ENCODE results near the gene RSBN1L. TPM values are rescaled to one million over a fixed set of nuclear protein-coding genes. Genes with fewer than 3 reads are reported as not detected.

RSBN1L gene
- total and polyA plus RNA-seq, 2 donors (not counting 3 experiments of a cell fraction or from before 2014, with no cell fraction given) = 3.0 to 13.1 TPM

DNA sequence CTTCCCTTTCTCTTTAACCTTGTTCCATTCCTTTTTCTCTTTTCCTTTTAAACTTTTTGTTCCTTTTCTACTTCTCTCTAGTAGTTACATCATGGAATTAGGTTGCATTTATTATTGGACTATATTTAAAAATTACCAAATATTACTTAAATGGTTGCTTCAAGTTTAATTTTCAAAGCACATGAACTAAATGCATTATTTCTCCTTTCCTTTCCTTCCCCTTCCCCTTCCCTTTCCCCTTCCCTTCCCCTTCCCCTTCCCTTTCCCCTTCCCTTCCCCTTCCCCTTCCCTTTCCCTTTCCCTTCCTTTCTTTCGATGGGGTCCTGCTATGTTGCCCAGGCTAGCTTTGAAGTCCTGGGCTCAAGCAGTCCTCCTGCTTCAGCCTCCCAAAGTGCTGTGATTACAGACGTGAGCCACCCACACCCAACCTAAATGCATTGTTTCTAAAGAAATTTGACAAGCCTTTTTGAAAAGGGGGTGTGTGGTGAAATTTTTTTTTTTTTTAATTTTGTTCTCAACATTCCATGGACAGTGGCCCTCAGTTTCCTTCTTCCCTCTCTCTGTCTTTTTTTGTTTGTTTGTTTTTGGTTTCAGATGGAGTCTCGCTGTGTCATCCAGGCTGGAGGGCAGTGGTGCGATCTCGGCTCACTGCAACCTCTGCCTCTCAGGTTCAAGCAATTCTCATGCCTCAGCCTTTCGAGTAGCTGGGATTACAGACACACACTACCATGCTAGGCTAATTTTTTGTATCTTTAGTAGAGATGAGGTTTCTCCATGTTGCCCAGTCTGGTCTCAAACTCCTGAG is 70.7 kb downstream of the RSBN1L start:
- H3K27me3 ChIP-seq (ENCODE audit: control insufficient read depth in 2 of 2, insufficient read depth in 2 of 2, low read length in 2 of 2) = no peaks in the 10 kb centered on the region
- H3K36me3 ChIP-seq (ENCODE audit: control insufficient read depth in 2 of 2, extremely low read depth in 1 of 2, insufficient read depth in 2 of 2, low read length in 2 of 2) = no peaks in the 10 kb centered on the region
- no peak overlapping the region for H3K27ac ChIP-seq (ENCODE audit: insufficient read depth, low read depth, low read length)
- H3K79me2 ChIP-seq (ENCODE audit: control insufficient read depth, insufficient read depth, low read length) = peaks cover 4% of the 10 kb centered on the region
- H3K4me2 ChIP-seq (ENCODE audit: insufficient read depth, low read length) = no peak overlapping the region
- no TSS peak for BruUV-seq (replicated peaks)
- no peaks in the 10 kb centered on the region for H3K9me1 ChIP-seq (replicated peaks; ENCODE audit: control insufficient read depth, extremely low read depth, insufficient read depth, low read length)
- no peak for TF ChIP-seq MAX (IDR thresholded peaks at IDR 0.05; ENCODE audit: insufficient read depth, insufficient read length)
- TF ChIP-seq, protein P1, sequence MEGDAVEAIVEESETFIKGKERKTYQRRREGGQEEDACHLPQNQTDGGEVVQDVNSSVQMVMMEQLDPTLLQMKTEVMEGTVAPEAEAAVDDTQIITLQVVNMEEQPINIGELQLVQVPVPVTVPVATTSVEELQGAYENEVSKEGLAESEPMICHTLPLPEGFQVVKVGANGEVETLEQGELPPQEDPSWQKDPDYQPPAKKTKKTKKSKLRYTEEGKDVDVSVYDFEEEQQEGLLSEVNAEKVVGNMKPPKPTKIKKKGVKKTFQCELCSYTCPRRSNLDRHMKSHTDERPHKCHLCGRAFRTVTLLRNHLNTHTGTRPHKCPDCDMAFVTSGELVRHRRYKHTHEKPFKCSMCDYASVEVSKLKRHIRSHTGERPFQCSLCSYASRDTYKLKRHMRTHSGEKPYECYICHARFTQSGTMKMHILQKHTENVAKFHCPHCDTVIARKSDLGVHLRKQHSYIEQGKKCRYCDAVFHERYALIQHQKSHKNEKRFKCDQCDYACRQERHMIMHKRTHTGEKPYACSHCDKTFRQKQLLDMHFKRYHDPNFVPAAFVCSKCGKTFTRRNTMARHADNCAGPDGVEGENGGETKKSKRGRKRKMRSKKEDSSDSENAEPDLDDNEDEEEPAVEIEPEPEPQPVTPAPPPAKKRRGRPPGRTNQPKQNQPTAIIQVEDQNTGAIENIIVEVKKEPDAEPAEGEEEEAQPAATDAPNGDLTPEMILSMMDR (IDR thresholded peaks at IDR 0.05; ENCODE audit: extremely low read depth in 1 of 2, insufficient read depth in 1 of 2, low read depth in 1 of 2, low read length in 2 of 2) = no peak
- TF ChIP-seq MYC (IDR thresholded peaks at IDR 0.05; ENCODE audit: low read depth, low read length) = no peak
- H4K20me1 ChIP-seq (replicated peaks; ENCODE audit: control insufficient read depth, extremely low read depth, insufficient read depth, low read length) = no peaks in the 10 kb centered on the region
- dilution Hi-C loops (cut with MboI; ENCODE audit: extremely low pct_ligation_motif_present, low sequenced_read_pairs) = no loop called here
- no peak overlapping the region for H3K9ac ChIP-seq (replicated peaks; ENCODE audit: extremely low read depth, insufficient read depth, low read length)
- intact Hi-C loops (cut with micrococcal nuclease) = no loop called here
- H3K9me3 ChIP-seq (replicated peaks; ENCODE audit: control insufficient read depth, insufficient read depth, low read length) = no peaks in the 10 kb centered on the region
- POLR2A ChIA-PET = no interaction called here
- DNase-seq (ENCODE audit: low read depth, low spot score) = no peak
- H2AFZ ChIP-seq (ENCODE audit: low read depth, low read length) = no peak overlapping the region
- CTCF ChIA-PET = interaction anchor here (2.1 kb wide), 1 partner anchor 273 kb away, joined by 4 read pairs; no protein-coding TSS in a partner anchor
- no peak overlapping the region for H3K4me3 ChIP-seq (replicated peaks in 1 of 3; ENCODE audit: insufficient read depth in 1 of 3, low read depth in 1 of 3, low read length in 3 of 3)
- no peaks in the 10 kb centered on the region for H3K4me1 ChIP-seq (ENCODE audit: control insufficient read depth, extremely low read depth, insufficient read depth, low read length)
- no peak for FAIRE-seq

DNA sequence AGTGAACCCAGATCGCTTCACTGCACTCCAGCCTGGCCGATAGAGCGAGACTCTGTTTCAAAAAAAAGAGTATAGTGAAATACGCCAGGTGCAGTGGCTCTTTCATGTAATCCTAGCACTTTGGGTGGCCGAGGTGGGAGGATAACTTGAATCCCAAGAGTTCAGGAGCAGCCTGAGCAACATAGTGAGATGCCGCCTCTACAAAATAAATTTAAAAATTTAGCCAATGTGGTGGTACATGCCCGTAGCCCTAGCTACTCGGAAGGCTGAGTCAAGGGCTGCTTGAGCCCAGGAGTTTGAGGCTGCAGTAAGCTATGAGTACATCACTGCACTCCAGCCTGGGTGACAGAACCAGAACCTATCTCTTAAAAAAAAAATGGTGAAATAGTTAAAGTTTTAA is 74.1 kb downstream of the RSBN1L start:
- Histone ChIP-seq H3K4me3 (replicated peaks in 1 of 3; ENCODE audit: insufficient read depth in 1 of 3, low read depth in 1 of 3, low read length in 3 of 3) (no peak overlapping the region), H3K9me3 (replicated peaks; ENCODE audit: control insufficient read depth, insufficient read depth, low read length) (no peaks in the 10 kb centered on the region), H4K20me1 (replicated peaks; ENCODE audit: control insufficient read depth, extremely low read depth, insufficient read depth, low read length) (no peaks in the 10 kb centered on the region), H3K4me1 (ENCODE audit: control insufficient read depth, extremely low read depth, insufficient read depth, low read length) (no peaks in the 10 kb centered on the region), H3K27ac (ENCODE audit: insufficient read depth, low read depth, low read length) (no peak overlapping the region), H3K9ac (replicated peaks; ENCODE audit: extremely low read depth, insufficient read depth, low read length) (no peak overlapping the region), H3K36me3 (ENCODE audit: control insufficient read depth in 2 of 2, extremely low read depth in 1 of 2, insufficient read depth in 2 of 2, low read length in 2 of 2) (no peaks in the 10 kb centered on the region), H3K79me2 (ENCODE audit: control insufficient read depth, insufficient read depth, low read length) (no peaks in the 10 kb centered on the region), H3K9me1 (replicated peaks; ENCODE audit: control insufficient read depth, extremely low read depth, insufficient read depth, low read length) (no peaks in the 10 kb centered on the region), H2AFZ (ENCODE audit: low read depth, low read length) (no peak overlapping the region), H3K27me3 (ENCODE audit: control insufficient read depth in 2 of 2, insufficient read depth in 2 of 2, low read length in 2 of 2) (no peaks in the 10 kb centered on the region), H3K4me2 (ENCODE audit: insufficient read depth, low read length) (no peak overlapping the region)
- no TSS peak for BruUV-seq (replicated peaks)
- TF ChIP-seq POLR2AphosphoS5 (IDR thresholded peaks at IDR 0.05; ENCODE audit: insufficient read depth, low read depth, low read length) (no peak), MAX (IDR thresholded peaks at IDR 0.05; ENCODE audit: insufficient read depth, insufficient read length) (no peak), FOS (IDR thresholded peaks at IDR 0.05; ENCODE audit: borderline replicate concordance, insufficient read depth, low read length) (no peak), GATA2 (IDR thresholded peaks at IDR 0.05; ENCODE audit: insufficient read depth, insufficient read length, low read depth, low read length) (no peak), POLR2A (IDR thresholded peaks at IDR 0.05; ENCODE audit: low read depth, low read length) (no peak), EZH2 (IDR thresholded peaks at IDR 0.05; ENCODE audit: borderline replicate concordance, low read depth, low read length, severe bottlenecking) (no peak), MYC (IDR thresholded peaks at IDR 0.05; ENCODE audit: low read depth, low read length) (no peak), JUN (IDR thresholded peaks at IDR 0.05; ENCODE audit: borderline replicate concordance, insufficient read depth, insufficient read length, low read depth) (no peak)
- TF ChIP-seq, protein P1 (IDR thresholded peaks at IDR 0.05; ENCODE audit: extremely low read depth in 1 of 2, insufficient read depth in 1 of 2, low read depth in 1 of 2, low read length in 2 of 2) = no peak
- DNase-seq (ENCODE audit: low read depth, low spot score) (no peak), FAIRE-seq (no peak)
- dilution Hi-C loops (cut with MboI; ENCODE audit: extremely low pct_ligation_motif_present, low sequenced_read_pairs) = no loop called here
- ChIA-PET POLR2A (no interaction called here), CTCF (interaction anchor here (1.5 kb wide), 1 partner anchor 119 kb away, joined by 4 read pairs; no protein-coding TSS in a partner anchor)
- intact Hi-C loops (cut with micrococcal nuclease) = no loop called here
